B cell (primary cell): ENCODE results near the gene KIRREL1.

Source experiments
- CTCF ChIP-seq: fragments of 200-600 bp; IDR thresholded peaks from one replicate; pipeline ENCODE4 v1.8.0; 2022; ENCODE audit warnings: antibody characterized with exemption, mild to moderate bottlenecking
- EZH2 ChIP-seq: IDR thresholded peaks from 2 replicates; pipeline ENCODE4 v1.6.1; 2012; ENCODE audit warnings: borderline replicate concordance, low read depth, mild to moderate bottlenecking, moderate library complexity, low read length; ENCODE audit not compliant: insufficient read depth, poor library complexity, severe bottlenecking

- TF ChIP-seq CTCF: no peak
- no peak for TF ChIP-seq EZH2
These were observed 11.3 kb upstream of the KIRREL1 start for GRCh38 chr1:157982136-157982535.
